ENCODE results near the gene DOLK. TPM values are rescaled to one million over a fixed set of nuclear protein-coding genes. Genes with fewer than 3 reads are reported as not detected.
"Not testable (repeated sequence)": the region's sequence is repeated elsewhere in the genome, so short reads cannot be mapped to it uniquely, and the experiment has no call there.

Gene DOLK
- total RNA-seq = 14.2 TPM

DNA sequence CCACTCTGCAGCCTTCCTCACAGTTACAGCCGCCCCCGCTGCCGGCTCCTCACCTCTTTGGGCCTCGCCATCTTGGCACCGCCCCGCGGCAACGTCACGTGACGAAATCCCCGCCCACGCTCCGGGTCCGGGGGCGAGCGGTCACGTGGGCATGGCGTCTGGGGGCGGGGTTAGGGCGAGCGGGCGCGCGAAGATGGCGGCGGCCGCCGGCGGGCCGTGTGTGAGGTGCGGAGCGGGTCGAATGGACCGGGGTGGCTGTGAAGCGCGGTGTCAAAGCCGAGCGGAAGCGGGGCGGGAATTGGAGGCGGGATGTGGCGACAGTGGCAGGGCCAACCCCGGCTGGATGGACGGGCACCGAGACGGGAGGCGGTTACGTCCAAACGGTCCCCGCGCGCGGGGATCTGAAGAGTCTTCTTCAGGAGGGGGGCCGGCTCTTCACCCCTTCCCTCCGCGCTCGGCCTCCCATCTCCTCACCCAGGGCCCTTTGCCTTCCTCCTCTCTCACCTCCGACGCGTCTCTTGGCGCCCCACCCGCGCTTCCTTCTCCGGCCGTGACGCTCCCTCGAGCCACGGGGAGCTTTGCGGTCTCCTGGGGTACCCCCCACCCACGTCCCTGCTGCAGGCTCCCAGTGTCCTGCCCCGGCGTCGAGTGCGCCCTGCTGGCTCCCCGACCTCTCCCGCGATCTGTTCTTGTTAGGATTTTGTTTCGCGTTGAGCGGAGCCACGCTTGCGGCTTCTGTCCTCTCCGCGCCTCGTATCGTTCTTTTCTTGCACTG, at the start of gene DOLK, which contains the start of gene NUP188:
Gene DOLK, minus strand, starts transcription at position 77 of the 775 bp plus-strand sequence. CDS start 300 bp downstream, outside the sequence.
Gene NUP188, plus strand, starts transcription at position 173 of the 775 bp plus-strand sequence. Its CDS starts 21 bp downstream, at position 194.
- DNase-seq (ENCODE audit: low spot score) = peak; percentile 98

GRCh38 chr9:128995791-128996190, 48.4 kb upstream of the DOLK start:
- DNase-seq (ENCODE audit: low spot score) = no peak

DNA sequence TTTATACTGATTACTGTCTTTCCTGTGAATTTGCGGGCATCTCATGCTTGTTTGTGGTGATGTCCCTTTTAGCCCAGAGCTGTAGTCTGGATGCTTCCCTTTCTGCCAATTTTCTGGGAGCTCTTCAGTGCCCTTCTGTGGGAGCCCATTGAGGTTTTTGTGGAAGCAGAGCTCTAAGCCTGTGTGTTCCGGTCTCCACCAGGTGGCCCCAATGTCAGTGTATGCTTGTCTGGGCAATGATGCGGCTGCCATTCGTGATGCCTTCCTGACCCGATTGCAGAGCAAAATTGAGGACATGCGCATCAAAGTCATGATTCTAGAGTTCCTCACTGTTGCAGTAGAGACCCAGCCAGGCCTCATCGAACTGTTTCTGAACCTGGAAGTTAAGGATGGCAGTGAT, 45.6 kb upstream of the DOLK start:
- no peak for DNase-seq (ENCODE audit: low spot score)

GRCh38 chr9:128987805-128988204, 40.4 kb upstream of the DOLK start:
- no peak for DNase-seq (ENCODE audit: low spot score)

- DNase-seq (ENCODE audit: low spot score) = no peak
These were observed 39.3 kb upstream of the DOLK start for GRCh38 chr9:128986671-128987070.

- no peak for DNase-seq (ENCODE audit: low spot score)
These were observed 36.1 kb upstream of the DOLK start for GRCh38 chr9:128983536-128983935.

DNA sequence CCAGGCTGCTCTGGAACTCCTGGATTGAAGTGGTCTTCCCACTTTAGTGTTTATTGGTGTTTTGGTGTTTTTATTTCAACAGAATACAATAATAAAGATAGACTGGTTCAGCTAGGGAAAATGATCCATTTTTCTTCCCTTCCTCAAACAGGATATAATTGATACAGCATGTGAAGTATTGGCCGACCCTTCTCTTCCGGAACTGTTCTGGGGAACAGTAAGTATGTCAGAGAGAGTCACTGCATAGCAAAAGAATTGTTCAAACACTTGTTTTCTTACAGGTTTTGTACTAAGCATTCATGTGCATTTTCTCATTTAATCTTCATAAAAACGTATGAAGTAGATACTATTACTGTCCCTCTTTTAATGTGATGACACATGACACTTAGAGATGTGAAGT, 31.7 kb upstream of the DOLK start:
- no peak for DNase-seq (ENCODE audit: low spot score)

DNA sequence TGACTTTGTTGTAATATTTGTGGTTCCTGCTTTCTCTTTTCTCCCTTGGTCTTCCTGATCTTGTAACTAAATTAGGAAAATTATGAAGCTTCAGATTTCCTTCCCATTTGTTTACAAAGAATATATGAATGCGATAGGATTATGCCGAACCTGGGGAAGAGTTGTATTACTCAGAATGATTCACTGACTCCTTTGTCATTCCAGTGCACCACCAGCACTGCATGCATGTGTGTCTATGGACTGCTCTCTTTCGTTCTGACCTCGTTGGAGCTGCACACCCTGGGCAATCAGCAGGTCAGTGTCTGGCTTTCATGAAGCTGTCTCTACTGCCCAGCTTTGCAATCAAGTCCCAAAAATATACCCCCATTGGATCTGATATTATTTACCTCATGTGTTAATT, 25.6 kb upstream of the DOLK start:
- DNase-seq (ENCODE audit: low spot score) = no peak

DNA sequence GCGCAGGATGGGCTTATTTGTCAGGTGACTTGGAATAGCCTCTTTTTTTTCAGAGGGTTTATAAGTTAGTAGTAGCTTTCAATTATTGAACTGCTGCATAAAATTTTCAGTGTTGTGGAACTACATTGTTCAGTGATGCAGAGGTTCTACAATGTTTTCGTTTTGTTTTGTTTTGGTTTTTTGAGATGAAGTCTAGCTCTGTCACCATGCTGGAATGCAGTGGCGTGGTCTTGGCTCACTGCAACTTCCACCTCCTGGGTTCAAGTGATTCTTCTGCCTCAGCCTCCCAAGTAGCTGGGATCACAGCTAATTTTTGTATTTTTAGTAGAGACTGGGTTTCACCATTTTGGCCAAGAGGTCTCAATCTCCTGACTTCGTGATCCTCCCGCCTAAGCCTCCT, 22.1 kb upstream of the DOLK start:
- no peak for DNase-seq (ENCODE audit: low spot score)

GRCh38 chr9:128961403-128961802, 14.0 kb upstream of the DOLK start:
- DNase-seq (ENCODE audit: low spot score) = not testable (repeated sequence)

GRCh38 chr9:128947277-128947526, 201 bp downstream of the DOLK start:
- no peak for DNase-seq (ENCODE audit: low spot score)

DNA sequence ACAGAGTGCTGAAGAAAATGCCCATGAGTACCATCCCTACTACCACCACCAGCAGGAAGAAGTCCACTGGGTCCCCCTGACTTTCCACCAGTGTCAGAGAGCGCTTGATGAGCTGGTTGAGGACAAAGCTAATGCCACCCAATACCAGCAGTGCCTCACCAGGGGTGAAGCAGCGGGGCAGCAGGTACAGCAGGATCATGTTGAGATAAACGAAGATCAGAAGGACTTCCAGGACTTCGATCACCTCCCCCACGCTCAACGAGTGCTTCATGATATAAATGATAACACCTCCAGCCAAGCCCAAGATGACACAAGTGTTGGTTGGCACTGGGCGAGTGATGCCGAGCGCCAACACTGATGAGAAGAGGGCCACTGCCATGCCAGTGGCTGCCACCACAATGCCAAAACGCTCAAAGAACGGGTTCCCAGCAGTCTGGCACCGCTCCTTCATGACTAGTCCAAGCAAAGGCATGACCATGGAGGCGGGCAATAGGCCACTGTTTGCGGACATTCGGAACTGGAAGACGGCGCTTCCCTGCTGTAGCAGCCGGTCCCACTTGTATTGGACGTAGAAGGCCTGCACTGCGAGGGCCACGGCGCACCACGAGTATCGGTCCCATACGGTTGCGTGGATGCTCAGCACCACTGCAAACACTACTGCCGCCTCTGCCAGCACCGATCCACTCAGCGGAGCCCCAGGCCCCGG, 679 bp downstream of the DOLK start:
- DNase-seq (ENCODE audit: low spot score) = no peak

- no peak for DNase-seq (ENCODE audit: low spot score)
These were observed 1.5 kb downstream of the DOLK start for GRCh38 chr9:128945798-128946501.

DNA sequence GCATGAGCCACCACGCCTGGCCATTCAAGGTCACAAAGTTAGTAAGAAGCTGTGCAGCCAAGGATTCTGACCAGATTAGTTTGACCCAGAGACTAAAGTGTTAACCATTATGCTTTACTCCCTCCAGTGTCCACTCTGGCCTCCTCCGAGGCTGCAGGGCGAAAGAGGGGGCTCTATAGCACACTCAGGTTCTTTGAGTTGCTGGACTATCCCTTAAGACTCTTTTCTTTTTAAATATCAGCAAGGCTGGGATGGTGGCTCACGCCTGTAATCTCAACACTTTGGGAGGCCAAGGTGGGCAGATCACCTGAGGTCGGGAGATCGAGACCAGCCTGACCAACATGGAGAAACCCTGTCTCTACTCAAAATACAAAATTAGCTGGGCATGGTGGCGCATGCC, 2.4 kb downstream of the DOLK start:
- DNase-seq (ENCODE audit: low spot score) = not testable (repeated sequence)

- no peak for DNase-seq (ENCODE audit: low spot score)
These were observed 3.4 kb downstream of the DOLK start for GRCh38 chr9:128943832-128944620.

DNA sequence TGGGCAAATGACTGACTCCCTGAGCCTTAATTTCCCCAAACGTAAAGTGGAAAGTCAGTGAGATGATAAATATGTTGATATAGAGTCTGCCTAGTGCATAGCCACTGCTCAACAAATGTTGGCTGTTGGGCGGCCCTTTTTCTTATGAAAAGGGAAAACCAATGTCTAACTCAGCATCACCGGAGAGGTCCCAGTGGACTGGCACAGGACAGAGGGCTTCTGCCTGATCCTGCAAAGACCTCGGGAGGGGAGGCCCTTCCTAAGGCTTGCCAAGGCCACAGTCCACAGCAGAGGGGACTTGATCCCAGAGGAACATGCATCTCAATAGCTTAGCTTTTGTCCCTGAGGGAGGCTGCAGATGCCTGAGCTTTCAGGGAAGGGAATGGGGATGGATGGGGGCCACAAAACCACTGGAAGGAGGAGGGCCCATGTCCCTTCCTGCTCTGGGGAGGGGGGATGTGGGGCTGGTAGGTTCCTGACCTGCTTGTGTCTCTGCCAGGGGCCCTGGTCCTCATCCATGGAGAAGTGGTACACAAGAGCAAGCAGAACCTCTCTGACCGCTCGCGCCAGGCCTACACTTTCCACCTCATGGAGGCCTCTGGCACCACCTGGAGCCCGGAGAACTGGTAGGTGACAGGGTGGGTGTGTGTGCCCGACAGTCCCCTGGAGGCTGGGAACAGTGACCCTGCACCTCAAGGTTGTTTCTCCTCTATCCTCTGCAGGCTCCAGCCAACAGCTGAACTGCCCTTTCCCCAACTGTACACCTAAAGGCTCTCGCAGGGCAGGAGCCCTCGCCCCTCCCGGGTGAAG, 6.3 kb downstream of the DOLK start:
- no peak for DNase-seq (ENCODE audit: low spot score)

- DNase-seq (ENCODE audit: low spot score) = no peak
These were observed 7.0 kb downstream of the DOLK start for GRCh38 chr9:128940271-128940921.

- no peak for DNase-seq (ENCODE audit: low spot score)
These were observed 9.9 kb downstream of the DOLK start for GRCh38 chr9:128937310-128938165.

DNA sequence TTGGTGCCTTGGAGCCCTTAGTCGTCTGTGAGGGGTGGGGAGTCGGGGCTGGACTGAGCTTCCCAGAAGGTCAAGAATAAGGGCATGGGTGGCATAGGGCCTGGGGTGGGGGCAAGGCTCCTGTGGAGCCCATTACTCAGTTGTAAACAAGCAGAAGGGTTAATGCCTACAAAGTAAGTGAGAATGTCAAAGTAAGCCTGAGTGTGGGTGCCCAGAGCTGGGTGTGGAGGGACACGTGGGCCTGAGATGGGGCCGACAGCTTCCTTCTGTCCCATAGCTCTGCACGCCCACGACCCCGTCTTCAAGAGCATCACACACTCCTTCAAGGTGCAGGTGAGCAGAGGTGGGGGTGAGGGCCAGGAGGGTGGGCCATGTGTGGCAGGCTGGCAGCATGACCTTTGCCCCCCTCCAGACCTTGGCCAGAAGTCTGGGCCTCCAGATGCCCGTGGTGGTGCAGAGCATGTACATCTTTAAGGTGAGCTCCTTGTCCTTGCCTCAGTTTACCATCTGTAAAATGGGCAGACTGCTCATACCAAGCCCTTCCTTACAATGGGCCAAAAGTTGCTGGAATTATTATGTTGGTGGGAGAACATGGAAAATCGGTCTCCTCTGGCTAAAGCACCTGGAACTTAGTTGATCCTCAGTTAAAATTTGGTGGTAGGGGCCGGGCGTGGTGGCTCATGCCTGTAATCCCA, 11.1 kb downstream of the DOLK start:
- no peak for DNase-seq (ENCODE audit: low spot score)
